Caco-2 (cell line): Measurements from ENCODE around the gene ENO2. TPM values are rescaled to one million over a fixed set of nuclear protein-coding genes. Genes with fewer than 3 reads are reported as not detected.

Source experiments
- BruUV-seq: library from RNA; stranded (reverse); fragments of 400-500 nt; replicated peaks from 2 replicates; lab custom pipeline; 2021; lab: Mats Ljungman, UMichigan
- CTCF ChIA-PET: fragments of 300-600 bp; sonication (Branson Sonifier 250); formaldehyde crosslinking; loops from one replicate; lab custom pipeline; 2022; ENCODE audit warnings: antibody characterized with exemption; lab: Charles Lee
- POLR2A ChIA-PET: fragments of 300-600 bp; sonication (Branson Sonifier 250); formaldehyde crosslinking; loops from one replicate; lab custom pipeline; 2022; ENCODE audit warnings: antibody characterized with exemption; lab: Charles Lee
- DNase-seq, 2 experiments: peaks; one replicate each; pipeline versions ENCODE4 v3.0.0 to v3.0.0-alpha.2; 2020 to 2022
- H3K27me3 ChIP-seq: replicated peaks from 2 replicates; pipeline ENCODE4 v1.6.0; 2011; ENCODE audit warnings: low read length; ENCODE audit not compliant: control insufficient read depth, insufficient read depth
- H3K36me3 ChIP-seq: 2 replicates; pipeline ENCODE4 v1.5.1; 2011; ENCODE audit warnings: low read length; ENCODE audit not compliant: control insufficient read depth, insufficient read depth
- H3K4me1 ChIP-seq: fragments of 250-450 bp; sonication (Bioruptor Pico); 2 replicates; pipeline ENCODE4 v1.5.1; 2020; ENCODE audit warnings: mild to moderate bottlenecking
- H3K4me3 ChIP-seq: 2 replicates; pipeline ENCODE4 v1.5.1; 2011; ENCODE audit warnings: low read depth, mild to moderate bottlenecking, control low read depth, low read length
- H3K9me3 ChIP-seq: fragments of 250-450 bp; sonication (Bioruptor Pico); 2 replicates; pipeline ENCODE4 v1.5.1; 2020; ENCODE audit warnings: mild to moderate bottlenecking, moderate library complexity
- H3K27ac Mint-ChIP-seq: one replicate; pipeline ENCODE4 v1.8.0; 2022; ENCODE audit warnings: mixed read lengths; ENCODE audit not compliant: unreplicated experiment
- H3K27me3 Mint-ChIP-seq: one replicate; pipeline ENCODE4 v1.8.0; 2022; ENCODE audit warnings: mixed read lengths; ENCODE audit not compliant: insufficient read depth, unreplicated experiment
- H3K36me3 Mint-ChIP-seq: one replicate; pipeline ENCODE4 v1.8.0; 2022; ENCODE audit warnings: mild to moderate bottlenecking, mixed read lengths; ENCODE audit not compliant: insufficient read depth, unreplicated experiment
- H3K4me1 Mint-ChIP-seq: one replicate; pipeline ENCODE4 v1.8.0; 2022; ENCODE audit warnings: low read depth, mixed read lengths; ENCODE audit not compliant: unreplicated experiment
- H3K4me3 Mint-ChIP-seq: one replicate; pipeline ENCODE4 v1.8.0; 2022; ENCODE audit warnings: mild to moderate bottlenecking, moderate library complexity, mixed read lengths; ENCODE audit not compliant: unreplicated experiment
- H3K9me3 Mint-ChIP-seq: one replicate; pipeline ENCODE4 v1.8.0; 2022; ENCODE audit warnings: mixed read lengths; ENCODE audit not compliant: unreplicated experiment
- CTCF ChIP-seq, 2 experiments: fragments of 200-600 bp in 1 of 2; IDR thresholded peaks; 1 replicate in 1 of 2; 2 replicates in 1 of 2; pipeline versions ENCODE4 v1.5.1 to v1.8.0; 2011 to 2022; ENCODE audit warnings: antibody characterized with exemption in 1 of 2, control low read depth in 1 of 2, inconsistent platforms in 1 of 2, low read depth in 1 of 2, low read length in 1 of 2, mild to moderate bottlenecking in 1 of 2, moderate library complexity in 1 of 2; ENCODE audit not compliant: insufficient read depth in 1 of 2, severe bottlenecking in 1 of 2, unreplicated experiment in 1 of 2
- intact Hi-C: fragments of 100-400 bp; cut with micrococcal nuclease; formaldehyde crosslinking; loops from one replicate; pipeline ENCODE4 v1.10.0; 2022; ENCODE audit not compliant: unreplicated experiment
- total RNA-seq: library from RNA; stranded (reverse); gene quantifications from 2 replicates; pipeline ENCODE4 v1.2.3, GENCODE V29; 2022

Gene ENO2
- total RNA-seq, 1 experiment from 2014 or later, result 23.2 TPM

DNA sequence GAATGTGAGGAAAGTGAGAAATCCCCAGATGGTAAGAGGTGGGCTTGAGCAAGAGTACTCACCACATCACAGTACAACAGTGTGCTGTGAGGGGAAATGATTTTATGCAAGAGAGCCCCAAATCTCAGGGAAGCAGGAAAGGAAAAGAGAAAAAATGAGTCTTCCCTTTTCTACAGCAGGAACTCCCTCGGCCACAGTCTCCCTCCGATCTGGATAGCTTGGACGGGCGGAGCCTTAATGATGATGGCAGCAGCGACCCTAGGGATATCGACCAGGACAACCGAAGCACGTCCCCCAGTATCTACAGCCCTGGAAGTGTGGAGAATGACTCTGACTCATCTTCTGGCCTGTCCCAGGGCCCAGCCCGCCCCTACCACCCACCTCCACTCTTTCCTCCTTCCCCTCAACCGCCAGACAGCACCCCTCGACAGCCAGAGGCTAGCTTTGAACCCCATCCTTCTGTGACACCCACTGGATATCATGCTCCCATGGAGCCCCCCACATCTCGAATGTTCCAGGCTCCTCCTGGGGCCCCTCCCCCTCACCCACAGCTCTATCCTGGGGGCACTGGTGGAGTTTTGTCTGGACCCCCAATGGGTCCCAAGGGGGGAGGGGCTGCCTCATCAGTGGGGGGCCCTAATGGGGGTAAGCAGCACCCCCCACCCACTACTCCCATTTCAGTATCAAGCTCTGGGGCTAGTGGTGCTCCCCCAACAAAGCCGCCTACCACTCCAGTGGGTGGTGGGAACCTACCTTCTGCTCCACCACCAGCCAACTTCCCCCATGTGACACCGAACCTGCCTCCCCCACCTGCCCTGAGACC lies 21.2 kb downstream of the ENO2 start:
- H3K4me3 Mint-ChIP-seq, result peak overlapping the region; percentile 73

GRCh38 chr12:6936194-6936635 lies 21.8 kb downstream of the ENO2 start:
- H3K27ac Mint-ChIP-seq, result peak overlapping the region; percentile 92
- DNase-seq, result no peak
- peaks cover 84% of the 10 kb centered on the region for H3K36me3 Mint-ChIP-seq
- Histone ChIP-seq H3K9me3 (no peaks in the 10 kb centered on the region), H3K27me3 (no peaks in the 10 kb centered on the region), H3K4me3 (no peak overlapping the region), H3K36me3 (peaks cover 14% of the 10 kb centered on the region), H3K4me1 (peaks cover 10% of the 10 kb centered on the region)
- H3K27me3 Mint-ChIP-seq, result no peaks in the 10 kb centered on the region
- intact Hi-C loops, result no loop called here
- ChIA-PET POLR2A (no interaction called here), CTCF (no interaction called here)
- H3K9me3 Mint-ChIP-seq, result no peaks in the 10 kb centered on the region
- H3K4me1 Mint-ChIP-seq, result peaks cover 25% of the 10 kb centered on the region
- peak overlapping the region; percentile 73 for H3K4me3 Mint-ChIP-seq
- no TSS peak for BruUV-seq
- no peak for TF ChIP-seq CTCF (IDR thresholded peaks at IDR 0.05; ENCODE audit: insufficient read depth in 1 of 2, low read depth in 1 of 2, low read length in 1 of 2, severe bottlenecking in 1 of 2, unreplicated experiment in 1 of 2)

More for the DNA sequence above, 21.2 kb downstream of the ENO2 start:
- peaks cover 13% of the 10 kb centered on the region for H3K4me1 ChIP-seq
- Mint-ChIP-seq H3K9me3 (no peaks in the 10 kb centered on the region), H3K4me1 (peaks cover 30% of the 10 kb centered on the region), H3K36me3 (peaks cover 84% of the 10 kb centered on the region), H3K27ac (peak overlapping the region; percentile 92), H3K27me3 (no peaks in the 10 kb centered on the region)
- TF ChIP-seq CTCF (IDR thresholded peaks at IDR 0.05; ENCODE audit: insufficient read depth in 1 of 2, low read depth in 1 of 2, low read length in 1 of 2, severe bottlenecking in 1 of 2, unreplicated experiment in 1 of 2), result no peak
- H3K36me3 ChIP-seq, result peaks cover 14% of the 10 kb centered on the region
- H3K4me3 ChIP-seq, result no peak overlapping the region
- BruUV-seq, result no TSS peak
- DNase-seq, result no peak
- no peaks in the 10 kb centered on the region for H3K9me3 ChIP-seq
- no peaks in the 10 kb centered on the region for H3K27me3 ChIP-seq
- ChIA-PET CTCF (no interaction called here), POLR2A (no interaction called here)
- intact Hi-C loops, result no loop called here

DNA sequence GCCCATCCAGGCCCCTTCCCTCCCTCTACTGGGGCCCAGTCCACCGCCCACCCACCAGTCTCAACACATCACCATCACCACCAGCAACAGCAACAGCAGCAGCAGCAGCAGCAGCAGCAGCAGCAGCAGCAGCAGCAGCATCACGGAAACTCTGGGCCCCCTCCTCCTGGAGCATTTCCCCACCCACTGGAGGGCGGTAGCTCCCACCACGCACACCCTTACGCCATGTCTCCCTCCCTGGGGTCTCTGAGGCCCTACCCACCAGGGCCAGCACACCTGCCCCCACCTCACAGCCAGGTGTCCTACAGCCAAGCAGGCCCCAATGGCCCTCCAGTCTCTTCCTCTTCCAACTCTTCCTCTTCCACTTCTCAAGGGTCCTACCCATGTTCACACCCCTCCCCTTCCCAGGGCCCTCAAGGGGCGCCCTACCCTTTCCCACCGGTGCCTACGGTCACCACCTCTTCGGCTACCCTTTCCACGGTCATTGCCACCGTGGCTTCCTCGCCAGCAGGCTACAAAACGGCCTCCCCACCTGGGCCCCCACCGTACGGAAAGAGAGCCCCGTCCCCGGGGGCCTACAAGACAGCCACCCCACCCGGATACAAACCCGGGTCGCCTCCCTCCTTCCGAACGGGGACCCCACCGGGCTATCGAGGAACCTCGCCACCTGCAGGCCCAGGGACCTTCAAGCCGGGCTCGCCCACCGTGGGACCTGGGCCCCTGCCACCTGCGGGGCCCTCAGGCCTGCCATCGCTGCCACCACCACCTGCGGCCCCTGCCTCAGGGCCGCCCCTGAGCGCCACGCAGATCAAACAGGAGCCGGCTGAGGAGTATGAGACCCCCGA lies 22.5 kb downstream of the ENO2 start:
- intact Hi-C loops, result loop anchor here (1.0 kb wide), 1 partner anchor 64 kb away; the partner anchor contains the start of gene SPSB2
- Mint-ChIP-seq H3K9me3 (no peaks in the 10 kb centered on the region), H3K36me3 (peaks cover 88% of the 10 kb centered on the region), H3K27ac (peak overlapping the region; percentile 92), H3K4me3 (peak overlapping the region; percentile 73), H3K27me3 (no peaks in the 10 kb centered on the region), H3K4me1 (peaks cover 25% of the 10 kb centered on the region)
- Histone ChIP-seq H3K9me3 (no peaks in the 10 kb centered on the region), H3K36me3 (peaks cover 14% of the 10 kb centered on the region), H3K4me1 (peaks cover 10% of the 10 kb centered on the region), H3K27me3 (no peaks in the 10 kb centered on the region), H3K4me3 (peak overlapping the region; percentile 55)
- POLR2A ChIA-PET, result interaction anchor here (1.1 to 1.3 kb wide), 10 partner anchors 8 to 466 kb away, joined by 3 to 20 read pairs (median 9); partner anchors contain the start of genes ATN1, CDCA3, SPSB2 and USP5
- CTCF ChIA-PET, result interaction anchor here (0.9 to 3.0 kb wide), 11 partner anchors 10 to 170 kb away, joined by 3 to 56 read pairs (median 10); partner anchors contain the start of genes ATN1, CDCA3, SPSB2 and USP5
- no peak for TF ChIP-seq CTCF (IDR thresholded peaks at IDR 0.05; ENCODE audit: insufficient read depth in 1 of 2, low read depth in 1 of 2, low read length in 1 of 2, severe bottlenecking in 1 of 2, unreplicated experiment in 1 of 2)
- no peak for DNase-seq
- BruUV-seq, result no TSS peak
